Measurements from ENCODE around the gene CEMIP. TPM values are rescaled to one million over a fixed set of nuclear protein-coding genes. Genes with fewer than 3 reads are reported as not detected.

Gene CEMIP
- polyA plus RNA-seq, 3 donors, result not detected

DNA sequence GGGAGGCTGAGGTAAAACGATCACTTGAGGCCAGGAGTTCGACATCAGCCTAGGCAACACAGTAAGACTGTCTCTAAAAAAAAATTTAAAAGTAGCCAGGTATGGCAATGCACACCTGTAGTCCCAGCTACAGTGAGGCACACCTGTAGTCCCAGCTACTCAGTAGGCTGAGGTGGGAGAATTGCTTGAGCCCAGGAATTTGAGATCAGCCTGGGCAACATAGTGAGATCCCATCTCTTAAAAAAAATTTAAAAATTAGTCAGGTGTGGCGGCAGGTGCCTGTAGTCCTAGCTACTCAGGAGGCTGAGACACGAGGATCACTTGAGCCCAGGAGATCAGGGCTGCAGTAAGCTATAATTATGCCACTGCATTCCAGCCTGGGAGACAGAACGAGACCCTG lies 203.7 kb downstream of the CEMIP start:
- Mint-ChIP-seq H3K36me3 (peaks cover 46% of the 10 kb centered on the region in 2 donors), H3K9me3 (no peaks in the 10 kb centered on the region), H3K27ac (peak overlapping the region in 6 of 7 donors; percentile 8 to 98 (median 32)), H3K4me3 (no peak overlapping the region), H3K27me3 (ENCODE audit: low read depth in 3 of 3) (peaks cover 0 to 3% (median 0%) of the 10 kb centered on the region in 3 donors), H3K4me1 (peaks cover 41% of the 10 kb centered on the region)
- DNase-seq, result no peak
- H2AFZ ChIP-seq (ENCODE audit: insufficient read depth, low read depth, low read length, poor library complexity, severe bottlenecking), result no peak overlapping the region
- peaks cover 6% of the 10 kb centered on the region for H4K20me1 ChIP-seq (ENCODE audit: insufficient read depth, low read length)
- no peaks in the 10 kb centered on the region for H3K27me3 ChIP-seq (ENCODE audit: control insufficient read depth in 2 of 2, insufficient read depth in 2 of 2, low read length in 2 of 2)
- TF ChIP-seq, protein P1, sequence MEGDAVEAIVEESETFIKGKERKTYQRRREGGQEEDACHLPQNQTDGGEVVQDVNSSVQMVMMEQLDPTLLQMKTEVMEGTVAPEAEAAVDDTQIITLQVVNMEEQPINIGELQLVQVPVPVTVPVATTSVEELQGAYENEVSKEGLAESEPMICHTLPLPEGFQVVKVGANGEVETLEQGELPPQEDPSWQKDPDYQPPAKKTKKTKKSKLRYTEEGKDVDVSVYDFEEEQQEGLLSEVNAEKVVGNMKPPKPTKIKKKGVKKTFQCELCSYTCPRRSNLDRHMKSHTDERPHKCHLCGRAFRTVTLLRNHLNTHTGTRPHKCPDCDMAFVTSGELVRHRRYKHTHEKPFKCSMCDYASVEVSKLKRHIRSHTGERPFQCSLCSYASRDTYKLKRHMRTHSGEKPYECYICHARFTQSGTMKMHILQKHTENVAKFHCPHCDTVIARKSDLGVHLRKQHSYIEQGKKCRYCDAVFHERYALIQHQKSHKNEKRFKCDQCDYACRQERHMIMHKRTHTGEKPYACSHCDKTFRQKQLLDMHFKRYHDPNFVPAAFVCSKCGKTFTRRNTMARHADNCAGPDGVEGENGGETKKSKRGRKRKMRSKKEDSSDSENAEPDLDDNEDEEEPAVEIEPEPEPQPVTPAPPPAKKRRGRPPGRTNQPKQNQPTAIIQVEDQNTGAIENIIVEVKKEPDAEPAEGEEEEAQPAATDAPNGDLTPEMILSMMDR (IDR thresholded peaks at IDR 0.05), result no peak
- peaks cover 22 to 30% of the 10 kb centered on the region in 2 donors for H3K36me3 ChIP-seq (replicated peaks in 1 of 2; ENCODE audit: control insufficient read depth in 1 of 2, insufficient read depth in 2 of 2, low read length in 2 of 2)
- no CpG with 5 or more reads among the region's 5 CpGs for WGBS (ENCODE audit: insufficient coverage)
- H3K4me3 ChIP-seq (replicated peaks in 1 of 3; ENCODE audit: low read depth in 2 of 3, low read length in 3 of 3), result no peak overlapping the region
- H3K27ac ChIP-seq (ENCODE audit: low read depth in 1 of 2, low read length in 2 of 2), result peak overlapping the region in 1 of 2 donors; percentile 55
- H3K4me1 ChIP-seq (ENCODE audit: control insufficient read depth in 1 of 2, insufficient read depth in 2 of 2, low read length in 2 of 2), result peaks cover 25 to 27% of the 10 kb centered on the region in 2 donors
- no peak overlapping the region for H3K4me2 ChIP-seq (replicated peaks; ENCODE audit: extremely low read depth, low read length, poor library complexity, severe bottlenecking)
- no peak overlapping the region for H3K9ac ChIP-seq (ENCODE audit: insufficient read depth, low read length, poor library complexity, severe bottlenecking)
- intact Hi-C loops (cut with micrococcal nuclease), result loop anchor here in 1 of 2 donors (10.0 kb wide), 1 partner anchor 52 kb away; no protein-coding TSS in a partner anchor
- no peaks in the 10 kb centered on the region for H3K9me3 ChIP-seq (replicated peaks in 1 of 2; ENCODE audit: control insufficient read depth in 1 of 2, insufficient read depth in 1 of 2, low read length in 2 of 2)
- peaks cover 57% of the 10 kb centered on the region for H3K79me2 ChIP-seq (ENCODE audit: insufficient read depth, low read length)

GRCh38 chr15:80984856-80985255 lies 205.7 kb downstream of the CEMIP start:
- Histone ChIP-seq H3K79me2 (ENCODE audit: insufficient read depth, low read length) (peaks cover 68% of the 10 kb centered on the region), H3K4me3 (replicated peaks in 1 of 3; ENCODE audit: low read depth in 2 of 3, low read length in 3 of 3) (peak overlapping the region; percentile 20 to 56 (median 53)), H3K27ac (ENCODE audit: low read depth in 1 of 2, low read length in 2 of 2) (peak overlapping the region; percentile 62 to 94), H3K4me2 (replicated peaks; ENCODE audit: extremely low read depth, low read length, poor library complexity, severe bottlenecking) (peak overlapping the region; percentile 53), H3K9me3 (replicated peaks in 1 of 2; ENCODE audit: control insufficient read depth in 1 of 2, insufficient read depth in 1 of 2, low read length in 2 of 2) (no peaks in the 10 kb centered on the region), H3K4me1 (ENCODE audit: control insufficient read depth in 1 of 2, insufficient read depth in 2 of 2, low read length in 2 of 2) (peaks cover 39 to 41% of the 10 kb centered on the region in 2 donors), H2AFZ (ENCODE audit: insufficient read depth, low read depth, low read length, poor library complexity, severe bottlenecking) (peak overlapping the region; percentile 60), H3K27me3 (ENCODE audit: control insufficient read depth in 2 of 2, insufficient read depth in 2 of 2, low read length in 2 of 2) (no peaks in the 10 kb centered on the region), H3K9ac (ENCODE audit: insufficient read depth, low read length, poor library complexity, severe bottlenecking) (peak overlapping the region; percentile 53), H3K36me3 (replicated peaks in 1 of 2; ENCODE audit: control insufficient read depth in 1 of 2, insufficient read depth in 2 of 2, low read length in 2 of 2) (peaks cover 5 to 10% of the 10 kb centered on the region in 2 donors), H4K20me1 (ENCODE audit: insufficient read depth, low read length) (peaks cover 5% of the 10 kb centered on the region)
- TF ChIP-seq, protein P1 (IDR thresholded peaks at IDR 0.05), result no peak
- peak; percentile 87 to 93 (median 88) for DNase-seq
- Mint-ChIP-seq H3K9me3 (no peaks in the 10 kb centered on the region), H3K4me3 (peak overlapping the region; percentile 42 to 74), H3K27me3 (ENCODE audit: low read depth in 3 of 3) (peaks cover 0 to 5% (median 0%) of the 10 kb centered on the region in 3 donors), H3K27ac (peak overlapping the region; percentile 94 to 98 (median 96)), H3K36me3 (peaks cover 27 to 28% of the 10 kb centered on the region in 2 donors), H3K4me1 (peaks cover 55% of the 10 kb centered on the region)
- intact Hi-C loops (cut with micrococcal nuclease), result loop anchor here (5.0 to 10.0 kb wide), 2 partner anchors 37 to 50 kb away; no protein-coding TSS in a partner anchor
- WGBS (ENCODE audit: insufficient coverage), result 2% methylated on average over 7 of the region's 9 CpGs
